Measurements from ENCODE around the gene KIF15.

The KIF15 gene

GRCh38 chr3:44880284-44880683 is 118.7 kb downstream of the KIF15 start:
- no peak for DNase-seq

GRCh38 chr3:44883213-44883955 is 121.8 kb downstream of the KIF15 start:
- DNase-seq: no peak

GRCh38 chr3:44883999-44884431 is 122.4 kb downstream of the KIF15 start:
- no peak for DNase-seq

- no peak for DNase-seq
Observed at GRCh38 chr3:44885618-44886017, 124.0 kb downstream of the KIF15 start.

- DNase-seq: no peak
Observed at GRCh38 chr3:44886561-44886960, 125.0 kb downstream of the KIF15 start.

GRCh38 chr3:44887101-44887500 is 125.5 kb downstream of the KIF15 start:
- DNase-seq: no peak

- DNase-seq: no peak
Observed at GRCh38 chr3:44890258-44890657, 128.7 kb downstream of the KIF15 start.

GRCh38 chr3:44890852-44891251 is 129.3 kb downstream of the KIF15 start:
- no peak for DNase-seq

GRCh38 chr3:44892689-44893088 is 131.1 kb downstream of the KIF15 start:
- DNase-seq: no peak

- no peak for DNase-seq
Observed at GRCh38 chr3:44893097-44893496, 131.5 kb downstream of the KIF15 start.

- no peak for DNase-seq
Observed at GRCh38 chr3:44894485-44894884, 132.9 kb downstream of the KIF15 start.

- DNase-seq: no peak
Observed at GRCh38 chr3:44896440-44896839, 134.8 kb downstream of the KIF15 start.

GRCh38 chr3:44899683-44900367 is 138.2 kb downstream of the KIF15 start:
- DNase-seq: no peak

- DNase-seq: no peak
Observed at GRCh38 chr3:44902628-44903027, 141.0 kb downstream of the KIF15 start.

Measured in NCI-H1105 (cell line).